Measurements from ENCODE around the gene PDE4A. TPM values are rescaled to one million over a fixed set of nuclear protein-coding genes. Genes with fewer than 3 reads are reported as not detected.
"Not testable (repeated sequence)": the region's sequence is repeated elsewhere in the genome, so short reads cannot be mapped to it uniquely, and the experiment has no call there.

Gene PDE4A
- total RNA-seq, 1 donor from 2014 or later = 18.8 TPM

GRCh38 chr19:10408511-10409283 is 11.6 kb upstream of the PDE4A start:
- Mint-ChIP-seq H3K27ac (ENCODE audit: unreplicated experiment) (no peak overlapping the region), H3K36me3 (ENCODE audit: low read depth) (no peaks in the 10 kb centered on the region), H3K4me3 (ENCODE audit: unreplicated experiment) (no peak overlapping the region), H3K9me3 (ENCODE audit: low read depth) (no peaks in the 10 kb centered on the region), H3K27me3 (ENCODE audit: low read depth) (peaks cover 2% of the 10 kb centered on the region), H3K4me1 (ENCODE audit: low read depth) (peaks cover 16% of the 10 kb centered on the region)
- DNase-seq (ENCODE audit: low spot score) = no peak
- TF ChIP-seq CTCF (IDR thresholded peaks at IDR 0.05) = no peak

DNA sequence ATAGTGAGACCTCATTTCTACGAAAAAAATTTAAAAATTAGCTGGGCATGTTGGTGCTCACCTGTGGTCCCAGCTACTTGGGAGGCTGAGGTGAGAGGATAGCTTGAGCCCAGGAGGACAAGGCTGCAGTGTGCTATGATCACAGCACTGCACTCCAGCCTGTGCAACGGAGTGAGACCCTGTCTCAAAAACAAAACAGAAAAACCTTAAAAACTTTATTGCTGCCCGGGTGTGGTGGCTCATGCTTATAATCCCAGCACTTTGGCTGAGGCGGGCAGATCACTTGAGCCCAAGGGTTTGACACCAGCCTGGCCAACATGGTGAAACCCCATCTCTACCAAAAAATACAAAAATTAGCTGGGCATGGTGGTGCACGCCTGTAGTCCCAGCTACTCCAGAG is 9.1 kb upstream of the PDE4A start:
- not testable (repeated sequence) for H3K27ac Mint-ChIP-seq (ENCODE audit: unreplicated experiment); H3K27me3 Mint-ChIP-seq (ENCODE audit: low read depth)

GRCh38 chr19:10412257-10412977 is 7.9 kb upstream of the PDE4A start:
- H3K36me3 Mint-ChIP-seq (ENCODE audit: low read depth) = no peaks in the 10 kb centered on the region
- peaks cover 4% of the 10 kb centered on the region for H3K27me3 Mint-ChIP-seq (ENCODE audit: low read depth)
- no peak overlapping the region for H3K27ac Mint-ChIP-seq (ENCODE audit: unreplicated experiment)
- H3K4me3 Mint-ChIP-seq (ENCODE audit: unreplicated experiment) = no peak overlapping the region
- peaks cover 16% of the 10 kb centered on the region for H3K4me1 Mint-ChIP-seq (ENCODE audit: low read depth)
- DNase-seq (ENCODE audit: low spot score) = no peak
- no peak for TF ChIP-seq CTCF (IDR thresholded peaks at IDR 0.05)
- H3K9me3 Mint-ChIP-seq (ENCODE audit: low read depth) = no peaks in the 10 kb centered on the region

More for the DNA sequence above, 9.1 kb upstream of the PDE4A start:
- H3K4me1 Mint-ChIP-seq (ENCODE audit: low read depth) = peaks cover 13% of the 10 kb centered on the region
- H3K9me3 Mint-ChIP-seq (ENCODE audit: low read depth); DNase-seq (ENCODE audit: low spot score); H3K4me3 Mint-ChIP-seq (ENCODE audit: unreplicated experiment); H3K36me3 Mint-ChIP-seq (ENCODE audit: low read depth): not testable (repeated sequence)

DNA sequence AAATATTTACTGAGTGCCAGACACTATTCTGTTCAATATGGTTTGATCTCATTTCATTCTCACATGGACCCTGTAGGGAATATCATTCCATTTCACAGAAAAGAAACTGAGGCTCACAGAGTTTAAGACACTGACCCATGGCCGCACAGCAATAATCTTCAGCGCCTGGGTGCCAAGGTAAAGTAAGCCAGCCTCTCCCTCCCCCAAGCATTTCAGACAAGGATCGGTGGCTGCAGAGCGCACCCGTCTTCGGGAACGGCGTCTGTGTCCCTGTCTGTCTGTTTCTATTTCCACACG is 4.3 kb upstream of the PDE4A start:
- no peaks in the 10 kb centered on the region for H3K9me3 Mint-ChIP-seq (ENCODE audit: low read depth)
- H3K36me3 Mint-ChIP-seq (ENCODE audit: low read depth) = no peaks in the 10 kb centered on the region
- TF ChIP-seq CTCF (IDR thresholded peaks at IDR 0.05) = no peak
- peaks cover 15% of the 10 kb centered on the region for H3K27me3 Mint-ChIP-seq (ENCODE audit: low read depth)
- no peak for DNase-seq (ENCODE audit: low spot score)
- no peak overlapping the region for H3K27ac Mint-ChIP-seq (ENCODE audit: unreplicated experiment)
- H3K4me1 Mint-ChIP-seq (ENCODE audit: low read depth) = peaks cover 28% of the 10 kb centered on the region
- H3K4me3 Mint-ChIP-seq (ENCODE audit: unreplicated experiment) = peak overlapping the region; percentile 77

- Mint-ChIP-seq H3K4me1 (ENCODE audit: low read depth) (peaks cover 33% of the 10 kb centered on the region), H3K36me3 (ENCODE audit: low read depth) (no peaks in the 10 kb centered on the region), H3K27ac (ENCODE audit: unreplicated experiment) (peak overlapping the region; percentile 85), H3K9me3 (ENCODE audit: low read depth) (no peaks in the 10 kb centered on the region), H3K27me3 (ENCODE audit: low read depth) (peaks cover 19% of the 10 kb centered on the region), H3K4me3 (ENCODE audit: unreplicated experiment) (peak overlapping the region; percentile 77)
- no peak for DNase-seq (ENCODE audit: low spot score)
- TF ChIP-seq CTCF (IDR thresholded peaks at IDR 0.05) = peak; percentile 98
These were observed 3.7 kb upstream of the PDE4A start for GRCh38 chr19:10416380-10417257.

Data from chondrocyte (in vitro differentiated cells).